ENCODE measurements around the gene KLHL30. TPM values are rescaled to one million over a fixed set of nuclear protein-coding genes. Genes with fewer than 3 reads are reported as not detected.

Gene KLHL30
- total and polyA plus RNA-seq, 2 donors (not counting 1 experiment from before 2014, with no cell fraction given) = 1.2 to 1.6 TPM

- no peak overlapping the region for H2AFZ ChIP-seq (ENCODE audit: low read length)
- no peaks in the 10 kb centered on the region for H4K20me1 ChIP-seq (ENCODE audit: control insufficient read depth, extremely low read depth, insufficient read depth, low read length)
- H3K36me3 ChIP-seq (ENCODE audit: control insufficient read depth, insufficient read depth, low read length) = no peaks in the 10 kb centered on the region
- peak in 1 of 2 donors; percentile 10 for DNase-seq (ENCODE audit: low read depth in 2 of 2)
- H3K27ac ChIP-seq (ENCODE audit: insufficient read depth, low read length) = no peak overlapping the region
- H3K4me2 ChIP-seq (ENCODE audit: extremely low read depth, insufficient read depth, low read length) = no peak overlapping the region
- no peaks in the 10 kb centered on the region for H3K4me1 ChIP-seq (ENCODE audit: control insufficient read depth, extremely low read depth, insufficient read depth, low read length)
- H3K4me3 ChIP-seq (replicated peaks in 1 of 4; ENCODE audit: control extremely low read depth in 1 of 4, insufficient read depth in 1 of 4, low read depth in 3 of 4, low read length in 4 of 4) = no peak overlapping the region
- peak in 1 of 2 donors; percentile 14 for TF ChIP-seq CTCF (conservative IDR thresholded peaks at IDR 0.05 in 1 of 2, IDR thresholded peaks at IDR 0.05 in 1 of 2; ENCODE audit: low read depth in 1 of 2, low read length in 2 of 2)
- no peak for TF ChIP-seq EZH2 (IDR thresholded peaks at IDR 0.05; ENCODE audit: low read length, missing control alignments)
- H3K27me3 ChIP-seq (ENCODE audit: control insufficient read depth, insufficient read depth, low read length) = peaks cover 9% of the 10 kb centered on the region
- no peaks in the 10 kb centered on the region for H3K9me3 ChIP-seq (ENCODE audit: control insufficient read depth, insufficient read depth, low read depth, low read length)
- no peaks in the 10 kb centered on the region for H3K79me2 ChIP-seq (ENCODE audit: control insufficient read depth, insufficient read depth, low read length)
- no peak overlapping the region for H3K9ac ChIP-seq (ENCODE audit: insufficient read depth, low read length)
Measured at GRCh38 chr2:238120463-238121298, 17.8 kb upstream of the KLHL30 start.

GRCh38 chr2:238121511-238122286 is 16.8 kb upstream of the KLHL30 start:
- DNase-seq (ENCODE audit: low read depth in 2 of 2) = no peak
- no peaks in the 10 kb centered on the region for H3K9me3 ChIP-seq (ENCODE audit: control insufficient read depth, insufficient read depth, low read depth, low read length)
- TF ChIP-seq CTCF (conservative IDR thresholded peaks at IDR 0.05 in 1 of 2, IDR thresholded peaks at IDR 0.05 in 1 of 2; ENCODE audit: low read depth in 1 of 2, low read length in 2 of 2) (no peak), EZH2 (IDR thresholded peaks at IDR 0.05; ENCODE audit: low read length, missing control alignments) (no peak)
- no peak overlapping the region for H3K27ac ChIP-seq (ENCODE audit: insufficient read depth, low read length)
- H2AFZ ChIP-seq (ENCODE audit: low read length) = no peak overlapping the region
- no peak overlapping the region for H3K9ac ChIP-seq (ENCODE audit: insufficient read depth, low read length)
- H3K36me3 ChIP-seq (ENCODE audit: control insufficient read depth, insufficient read depth, low read length) = no peaks in the 10 kb centered on the region
- H4K20me1 ChIP-seq (ENCODE audit: control insufficient read depth, extremely low read depth, insufficient read depth, low read length) = no peaks in the 10 kb centered on the region
- no peak overlapping the region for H3K4me2 ChIP-seq (ENCODE audit: extremely low read depth, insufficient read depth, low read length)
- no peak overlapping the region for H3K4me3 ChIP-seq (replicated peaks in 1 of 4; ENCODE audit: control extremely low read depth in 1 of 4, insufficient read depth in 1 of 4, low read depth in 3 of 4, low read length in 4 of 4)
- H3K27me3 ChIP-seq (ENCODE audit: control insufficient read depth, insufficient read depth, low read length) = peaks cover 9% of the 10 kb centered on the region
- H3K4me1 ChIP-seq (ENCODE audit: control insufficient read depth, extremely low read depth, insufficient read depth, low read length) = peaks cover under 1% of the 10 kb centered on the region
- H3K79me2 ChIP-seq (ENCODE audit: control insufficient read depth, insufficient read depth, low read length) = no peaks in the 10 kb centered on the region
